Measurements from ENCODE around the gene NPSR1. TPM values are rescaled to one million over a fixed set of nuclear protein-coding genes. Genes with fewer than 3 reads are reported as not detected.

The NPSR1 gene
- total RNA-seq, 4 donors from 2014 or later: not detected

- TF ChIP-seq POLR2A (IDR thresholded peaks at IDR 0.05) (no peak), CTCF (IDR thresholded peaks at IDR 0.05 in 4 of 5, conservative IDR thresholded peaks at IDR 0.05 in 1 of 5) (no peak)
- in situ Hi-C loops (cut with MboI; ENCODE audit: low sequenced_read_pairs in 4 of 4): no loop called here
- ATAC-seq: no peak
- H3K27me3 ChIP-seq: no peaks in the 10 kb centered on the region
- no peaks in the 10 kb centered on the region for H3K36me3 ChIP-seq
- no peak for DNase-seq
- no peak overlapping the region for H3K4me3 ChIP-seq
- H3K27ac ChIP-seq: no peak overlapping the region
- no peaks in the 10 kb centered on the region for H3K4me1 ChIP-seq
- no peaks in the 10 kb centered on the region for H3K9me3 ChIP-seq
- intact Hi-C loops (cut with DNase I; ENCODE audit: low total_unique reads): no loop called here
Measured at GRCh38 chr7:34840176-34840785, 182.3 kb downstream of the NPSR1 start.

- ATAC-seq (no peak), DNase-seq (no peak)
- no peaks in the 10 kb centered on the region for H3K27me3 ChIP-seq
- no peaks in the 10 kb centered on the region for H3K36me3 ChIP-seq
- H3K4me3 ChIP-seq: no peak overlapping the region
- no peaks in the 10 kb centered on the region for H3K9me3 ChIP-seq
- H3K27ac ChIP-seq: no peak overlapping the region
- in situ Hi-C loops (cut with MboI; ENCODE audit: low sequenced_read_pairs in 4 of 4): no loop called here
- TF ChIP-seq CTCF (IDR thresholded peaks at IDR 0.05 in 4 of 5, conservative IDR thresholded peaks at IDR 0.05 in 1 of 5) (no peak), POLR2A (IDR thresholded peaks at IDR 0.05) (no peak)
- no peaks in the 10 kb centered on the region for H3K4me1 ChIP-seq
- intact Hi-C loops (cut with DNase I; ENCODE audit: low total_unique reads): no loop called here
Measured at GRCh38 chr7:34841326-34841725, 183.3 kb downstream of the NPSR1 start.

- in situ Hi-C loops (cut with MboI; ENCODE audit: low sequenced_read_pairs in 4 of 4): no loop called here
- no peaks in the 10 kb centered on the region for H3K4me1 ChIP-seq
- H3K4me3 ChIP-seq: no peak overlapping the region
- no peak for TF ChIP-seq POLR2A (IDR thresholded peaks at IDR 0.05)
- no peak for TF ChIP-seq CTCF (IDR thresholded peaks at IDR 0.05 in 4 of 5, conservative IDR thresholded peaks at IDR 0.05 in 1 of 5)
- ATAC-seq (no peak), DNase-seq (no peak)
- no peaks in the 10 kb centered on the region for H3K36me3 ChIP-seq
- no peak overlapping the region for H3K27ac ChIP-seq
- no peaks in the 10 kb centered on the region for H3K27me3 ChIP-seq
- intact Hi-C loops (cut with DNase I; ENCODE audit: low total_unique reads): no loop called here
- H3K9me3 ChIP-seq: no peaks in the 10 kb centered on the region
Measured at GRCh38 chr7:34842782-34843181, 184.8 kb downstream of the NPSR1 start.

GRCh38 chr7:34844406-34844805 is 186.4 kb downstream of the NPSR1 start:
- no peaks in the 10 kb centered on the region for H3K4me1 ChIP-seq
- H3K4me3 ChIP-seq: no peak overlapping the region
- no peaks in the 10 kb centered on the region for H3K9me3 ChIP-seq
- H3K36me3 ChIP-seq: no peaks in the 10 kb centered on the region
- no peak for DNase-seq
- in situ Hi-C loops (cut with MboI; ENCODE audit: low sequenced_read_pairs in 4 of 4) (no loop called here), intact Hi-C loops (cut with DNase I; ENCODE audit: low total_unique reads) (no loop called here)
- no peak for TF ChIP-seq POLR2A (IDR thresholded peaks at IDR 0.05)
- no peak for TF ChIP-seq CTCF (IDR thresholded peaks at IDR 0.05 in 4 of 5, conservative IDR thresholded peaks at IDR 0.05 in 1 of 5)
- ATAC-seq: no peak
- H3K27me3 ChIP-seq: no peaks in the 10 kb centered on the region
- no peak overlapping the region for H3K27ac ChIP-seq
